ENCODE measurements around the gene MYO16.

The MYO16 gene

DNA sequence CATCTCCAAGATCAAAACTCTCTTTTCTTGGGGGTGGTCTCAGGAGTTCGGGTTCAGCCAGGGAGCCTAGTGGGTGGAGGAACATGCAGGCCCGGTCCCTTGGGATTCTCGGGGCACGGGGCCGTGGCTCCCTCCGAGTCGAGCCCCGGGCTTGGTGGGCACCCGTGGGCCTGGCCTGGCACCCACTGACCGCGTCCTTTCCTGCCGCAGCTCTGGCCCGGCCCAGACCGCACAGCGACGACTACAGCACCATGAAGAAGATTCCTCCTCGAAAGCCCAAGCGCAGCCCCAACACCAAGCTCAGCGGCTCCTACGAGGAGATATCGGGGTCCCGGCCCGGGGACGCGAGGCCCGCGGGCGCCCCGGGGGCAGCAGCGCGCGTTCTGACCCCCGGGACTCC lies 510.6 kb downstream of the MYO16 start:
- no peak for DNase-seq

- no peak for DNase-seq
Measured at GRCh38 chr13:109140479-109141349, 511.3 kb downstream of the MYO16 start.

GRCh38 chr13:109141706-109142105 lies 512.3 kb downstream of the MYO16 start:
- DNase-seq, result no peak

DNA sequence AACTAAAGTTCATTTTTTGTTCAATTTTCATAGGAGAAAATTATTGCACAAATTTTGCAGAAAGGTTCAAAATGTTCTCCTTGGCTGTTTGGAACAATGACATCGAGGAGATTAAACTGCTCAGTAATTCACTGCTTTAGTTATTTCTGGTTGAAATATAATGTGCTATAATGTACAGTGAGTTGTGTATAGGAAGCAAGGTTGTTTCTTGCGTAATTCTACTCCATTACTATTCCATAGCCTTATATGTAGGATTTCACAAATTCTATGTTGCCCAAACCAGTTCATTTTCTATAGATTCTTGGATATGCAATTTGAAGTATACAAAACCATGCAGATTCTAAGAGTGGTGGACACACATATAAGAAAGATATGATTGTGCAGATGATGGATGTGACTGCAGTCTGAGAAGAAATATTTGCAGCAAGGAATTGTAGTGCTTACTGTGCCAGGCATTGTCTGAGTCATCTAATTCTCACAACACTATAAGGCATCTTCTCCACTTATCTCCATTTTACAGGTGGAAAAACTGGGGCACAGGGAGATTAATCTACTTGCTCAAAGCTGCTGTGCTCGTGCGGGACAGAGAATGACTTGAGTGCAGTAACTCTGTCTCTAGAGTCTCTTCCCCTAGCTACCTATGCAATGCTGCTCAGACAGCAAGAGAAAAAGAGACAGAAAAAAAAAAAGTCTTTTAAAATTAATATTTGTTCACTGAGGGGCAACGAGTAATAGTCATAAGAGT lies 515.5 kb downstream of the MYO16 start:
- no peak for DNase-seq

DNA sequence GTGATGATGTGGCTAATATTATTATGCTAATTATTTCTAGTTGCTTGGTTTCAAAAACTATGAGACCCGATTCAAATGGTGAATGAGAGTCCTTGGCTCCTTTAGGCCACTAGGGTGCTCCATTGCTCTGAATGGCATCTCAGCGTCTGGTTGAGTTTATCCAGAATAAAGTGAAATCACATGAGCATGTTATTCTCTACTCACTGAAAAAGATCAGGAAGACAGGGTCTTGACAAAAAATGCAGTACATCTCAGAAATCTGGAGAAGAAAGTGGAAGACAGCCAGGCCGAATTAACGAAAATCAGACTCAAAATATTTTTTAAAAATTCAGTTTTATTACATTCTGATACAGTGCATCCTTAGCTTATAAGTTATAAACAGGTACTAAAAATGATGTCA lies 516.2 kb downstream of the MYO16 start:
- peak; percentile 30 for DNase-seq

DNA sequence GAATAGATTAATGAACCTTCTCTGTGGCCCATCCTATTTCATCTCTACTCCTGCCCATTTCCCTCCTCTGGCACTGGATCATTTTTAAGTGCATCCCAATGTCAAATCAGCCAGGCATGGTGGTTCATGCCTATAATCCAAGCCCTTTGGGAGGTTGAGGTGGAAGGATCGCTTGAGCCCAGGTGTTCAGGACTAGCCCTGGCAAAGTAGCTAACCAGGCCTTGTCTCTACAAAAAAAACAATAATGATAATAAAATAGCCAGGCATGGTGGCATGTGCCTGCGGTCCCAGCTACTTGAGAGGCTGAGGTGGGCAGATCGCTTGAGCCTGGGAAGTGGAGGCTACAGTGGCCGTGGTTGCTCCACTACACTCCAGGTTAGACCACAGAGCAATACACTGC lies 517.0 kb downstream of the MYO16 start:
- DNase-seq, result no peak

GRCh38 chr13:109146912-109147647 lies 517.7 kb downstream of the MYO16 start:
- no peak for DNase-seq

DNA sequence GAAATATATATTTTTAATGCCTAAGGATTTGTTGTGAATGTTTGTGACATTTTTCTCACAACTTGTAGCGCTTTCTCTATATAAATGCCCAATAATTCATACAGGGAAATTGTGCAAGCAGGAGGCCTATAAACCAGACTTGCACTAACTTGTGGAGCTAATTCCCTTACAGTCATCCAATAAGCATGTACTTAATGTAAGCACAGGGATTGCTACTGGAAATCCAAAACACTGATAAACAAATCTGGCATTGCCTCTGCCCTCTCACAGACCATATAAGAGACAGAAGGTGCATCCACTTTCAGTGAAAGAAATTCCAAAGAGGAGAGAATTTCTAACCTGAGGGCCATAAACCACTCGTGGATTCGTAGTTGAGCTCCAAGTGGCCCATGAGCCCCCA lies 518.8 kb downstream of the MYO16 start:
- DNase-seq, result no peak

- DNase-seq, result no peak
Measured at GRCh38 chr13:109150696-109151095, 521.3 kb downstream of the MYO16 start.

GRCh38 chr13:109151255-109151654 lies 521.8 kb downstream of the MYO16 start:
- no peak for DNase-seq

DNA sequence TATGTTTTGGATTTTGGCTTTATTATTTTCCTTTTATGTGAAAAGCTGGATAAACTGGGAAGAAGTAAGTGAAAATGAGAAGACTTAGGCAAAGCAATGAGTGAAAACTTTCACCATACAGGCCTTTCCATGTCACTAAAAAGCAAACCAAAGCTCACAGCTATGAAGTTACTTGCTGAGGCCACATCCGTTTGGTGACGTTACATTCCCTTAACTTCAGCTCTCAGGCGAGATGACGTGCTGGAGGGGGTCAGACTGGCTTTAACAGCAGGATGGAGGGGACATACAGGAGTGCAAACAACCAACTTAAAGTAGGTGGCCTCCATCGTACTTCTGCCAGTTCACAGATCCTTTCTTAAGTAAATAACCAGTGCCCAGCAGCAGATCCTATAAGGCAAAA lies 522.3 kb downstream of the MYO16 start:
- DNase-seq, result no peak

- no peak for DNase-seq
Measured at GRCh38 chr13:109152311-109152820, 523.0 kb downstream of the MYO16 start.

- no peak for DNase-seq
Measured at GRCh38 chr13:109152941-109153340, 523.5 kb downstream of the MYO16 start.

- no peak for DNase-seq
Measured at GRCh38 chr13:109154146-109154545, 524.7 kb downstream of the MYO16 start.

DNA sequence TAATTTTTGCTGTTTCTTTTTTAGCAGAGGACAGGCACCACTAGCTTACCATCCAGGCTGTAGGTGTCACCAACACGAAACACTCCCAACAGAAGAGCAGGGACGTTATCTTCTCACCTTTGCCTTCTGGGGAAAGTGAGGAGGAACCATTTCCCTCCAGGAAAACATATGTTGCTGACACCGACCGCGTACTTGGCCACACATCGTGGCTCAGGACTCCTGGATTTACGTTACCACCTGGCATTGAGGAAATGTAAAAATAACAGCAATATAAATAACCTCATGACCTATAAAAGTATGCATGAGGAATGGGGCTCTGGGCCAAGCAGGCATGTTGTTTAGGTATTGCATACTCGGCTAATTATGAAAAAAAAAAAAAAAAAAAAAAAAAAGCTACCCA lies 525.1 kb downstream of the MYO16 start:
- no peak for DNase-seq

GRCh38 chr13:109154966-109155761 lies 525.8 kb downstream of the MYO16 start:
- DNase-seq, result no peak

GRCh38 chr13:109156181-109156935 lies 526.9 kb downstream of the MYO16 start:
- no peak for DNase-seq

- DNase-seq, result no peak
Measured at GRCh38 chr13:109157275-109157674, 527.9 kb downstream of the MYO16 start.

- no peak for DNase-seq
Measured at GRCh38 chr13:109158383-109158782, 529.0 kb downstream of the MYO16 start.

DNA sequence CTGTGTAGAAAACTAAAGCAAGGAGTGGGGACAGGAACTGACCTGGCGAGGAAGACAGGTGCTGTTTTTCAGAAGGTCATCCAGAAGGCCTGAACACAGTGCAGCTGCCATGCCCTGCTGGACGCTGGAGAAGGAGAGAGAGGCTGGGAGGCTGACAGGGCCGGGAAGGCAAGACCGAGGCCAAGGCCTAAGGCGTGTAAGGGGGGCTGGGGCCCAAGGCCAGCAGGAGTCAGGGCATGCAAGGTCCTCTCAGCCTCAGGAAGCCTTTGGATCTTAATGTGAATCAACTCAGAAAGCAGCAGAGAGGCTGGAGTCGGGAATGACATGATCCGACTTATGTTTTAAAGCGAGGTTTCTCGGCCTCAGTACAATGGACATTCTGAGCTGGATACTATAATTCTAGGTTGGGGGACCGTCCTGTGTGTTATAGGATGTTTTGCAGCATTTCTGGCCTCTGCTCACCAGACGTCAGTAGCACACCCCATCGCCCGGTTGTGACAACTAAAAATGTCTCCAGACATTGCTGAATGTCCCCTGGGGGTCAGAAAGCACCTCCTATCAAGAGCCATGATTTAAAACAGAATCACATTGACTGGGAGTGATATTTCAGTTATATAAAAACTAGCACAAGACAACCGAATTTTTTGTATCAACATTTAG lies 530.4 kb downstream of the MYO16 start:
- DNase-seq, result no peak

DNA sequence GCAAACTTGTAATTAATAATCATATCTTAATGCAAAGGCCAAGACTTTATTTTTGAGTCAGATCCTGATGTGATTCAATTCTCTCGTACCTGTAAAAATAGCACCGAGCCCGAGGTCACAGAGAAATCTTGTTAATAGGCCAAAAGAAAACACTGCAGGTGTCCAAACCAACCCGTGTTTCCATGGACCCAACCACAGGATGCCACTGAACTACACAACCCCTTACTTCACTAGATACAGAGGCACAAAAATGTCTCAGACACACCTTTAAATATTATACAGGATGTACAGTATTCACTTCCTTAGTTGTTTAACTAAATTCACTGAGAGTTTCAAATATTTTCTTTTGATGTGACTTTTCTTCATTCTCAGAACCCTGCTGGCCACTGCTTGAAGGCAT lies 530.9 kb downstream of the MYO16 start:
- no peak for DNase-seq

Data from NCI-H748 treated with DMSO at 0.1 percent for 48 hours (cell line).